ENCODE data around the gene ATXN1. TPM values are rescaled to one million over a fixed set of nuclear protein-coding genes. Genes with fewer than 3 reads are reported as not detected.

ATXN1 gene
- total RNA-seq, 4 donors from 2014 or later = 38.7 to 78.3 (median 62.6) TPM

- no peaks in the 10 kb centered on the region for H3K36me3 ChIP-seq
- ATAC-seq = no peak
- WGBS, 2 donors (ENCODE audit: low coverage in 1 of 2) = 75 to 86% methylated on average over 2 of the region's 2 CpGs
Observed at GRCh38 chr6:16626650-16627049, 134.6 kb downstream of the ATXN1 start.

GRCh38 chr6:16625291-16626265 lies 135.7 kb downstream of the ATXN1 start:
- Histone ChIP-seq H3K4me3 (no peak overlapping the region), H3K4me1 (peaks cover 0 to 16% (median 0%) of the 10 kb centered on the region in 3 donors), H3K27ac (no peak overlapping the region), H3K36me3 (no peaks in the 10 kb centered on the region), H3K9me3 (no peaks in the 10 kb centered on the region), H3K27me3 (no peaks in the 10 kb centered on the region)
- TF ChIP-seq POLR2AphosphoS5 (IDR thresholded peaks at IDR 0.05) (no peak), CTCF (IDR thresholded peaks at IDR 0.05) (no peak), EP300 (IDR thresholded peaks at IDR 0.05) (no peak), POLR2A (IDR thresholded peaks at IDR 0.05) (no peak)
- WGBS, 2 donors (ENCODE audit: low coverage in 1 of 2) = 61 to 74% methylated on average over 9 to 10 of the region's 10 CpGs
- ATAC-seq = no peak

More at GRCh38 chr6:16626650-16627049, 134.6 kb downstream of the ATXN1 start:
- Histone ChIP-seq H3K4me1 (peaks cover 0 to 11% (median 0%) of the 10 kb centered on the region in 3 donors), H3K27me3 (no peaks in the 10 kb centered on the region), H3K4me3 (no peak overlapping the region), H3K27ac (no peak overlapping the region), H3K9me3 (no peaks in the 10 kb centered on the region)
- TF ChIP-seq EP300 (IDR thresholded peaks at IDR 0.05) (no peak), POLR2A (IDR thresholded peaks at IDR 0.05) (no peak), CTCF (IDR thresholded peaks at IDR 0.05) (no peak), POLR2AphosphoS5 (IDR thresholded peaks at IDR 0.05) (no peak)

GRCh38 chr6:16624636-16625290 lies 136.5 kb downstream of the ATXN1 start:
- TF ChIP-seq POLR2AphosphoS5 (IDR thresholded peaks at IDR 0.05) (no peak), POLR2A (IDR thresholded peaks at IDR 0.05) (no peak), EP300 (IDR thresholded peaks at IDR 0.05) (no peak), CTCF (IDR thresholded peaks at IDR 0.05) (no peak)
- WGBS, 2 donors (ENCODE audit: low coverage in 1 of 2) = 91 to 96% methylated on average over 8 of the region's 8 CpGs
- no peaks in the 10 kb centered on the region for H3K9me3 ChIP-seq
- H3K36me3 ChIP-seq = no peaks in the 10 kb centered on the region
- H3K27me3 ChIP-seq = no peaks in the 10 kb centered on the region
- no peak for ATAC-seq
- no peak overlapping the region for H3K27ac ChIP-seq
- peaks cover 0 to 16% (median 0%) of the 10 kb centered on the region in 3 donors for H3K4me1 ChIP-seq
- H3K4me3 ChIP-seq = no peak overlapping the region

- no peaks in the 10 kb centered on the region for H3K27me3 ChIP-seq
- H3K4me3 ChIP-seq = no peak overlapping the region
- no peaks in the 10 kb centered on the region for H3K9me3 ChIP-seq
- no peaks in the 10 kb centered on the region for H3K36me3 ChIP-seq
- H3K27ac ChIP-seq = no peak overlapping the region
- peaks cover 0 to 16% (median 0%) of the 10 kb centered on the region in 3 donors for H3K4me1 ChIP-seq
- TF ChIP-seq CTCF (IDR thresholded peaks at IDR 0.05) = no peak
- TF ChIP-seq POLR2AphosphoS5 (IDR thresholded peaks at IDR 0.05) = no peak
- TF ChIP-seq POLR2A (IDR thresholded peaks at IDR 0.05) = no peak
- TF ChIP-seq EP300 (IDR thresholded peaks at IDR 0.05) = no peak
- ATAC-seq = no peak
- whole genome bisulfite sequencing, 2 donors (ENCODE audit: low coverage in 1 of 2) = 81 to 92% methylated on average over 3 to 4 of the region's 4 CpGs
Observed at GRCh38 chr6:16623731-16624130, 137.5 kb downstream of the ATXN1 start.

All from gastroesophageal sphincter (tissue), 4 donors.